Skeletal muscle satellite cell (primary cell): ENCODE measurements around the gene RAD9A.
A peak's percentile ranks its signal among the peaks of the same experiment; 100 is the strongest.

Source experiments
- H3K27me3 ChIP-seq: 2 replicates; pipeline ENCODE4 v1.7.0; 2013; ENCODE audit warnings: low read length; ENCODE audit not compliant: control insufficient read depth, insufficient read depth
- H3K36me3 ChIP-seq: 2 replicates; pipeline ENCODE4 v1.7.0; 2013; ENCODE audit warnings: mild to moderate bottlenecking, control low read depth, low read length; ENCODE audit not compliant: insufficient read depth
- H3K4me1 ChIP-seq: 2 replicates; pipeline ENCODE4 v1.7.0; 2013; ENCODE audit warnings: low read length; ENCODE audit not compliant: control insufficient read depth, insufficient read depth
- H3K4me2 ChIP-seq: 2 replicates; pipeline ENCODE4 v1.7.0; 2013; ENCODE audit warnings: mild to moderate bottlenecking, low read length
- H3K4me3 ChIP-seq: 2 replicates; pipeline ENCODE4 v1.7.0; 2013; ENCODE audit warnings: low read length
- H3K9ac ChIP-seq: 2 replicates; pipeline ENCODE4 v1.7.0; 2013; ENCODE audit warnings: mild to moderate bottlenecking, low read depth, low read length, moderate library complexity
- H3K9me3 ChIP-seq: replicated peaks from 2 replicates; pipeline ENCODE4 v1.7.0; 2013; ENCODE audit warnings: mild to moderate bottlenecking, control low read depth, low read length

Gene RAD9A

GRCh38 chr11:67393990-67394389 lies 2.2 kb downstream of the RAD9A start:
- H3K9ac ChIP-seq, result no peak overlapping the region
- no peaks in the 10 kb centered on the region for H3K27me3 ChIP-seq
- no peaks in the 10 kb centered on the region for H3K9me3 ChIP-seq
- H3K4me2 ChIP-seq, result no peak overlapping the region
- peaks cover 29% of the 10 kb centered on the region for H3K36me3 ChIP-seq
- peaks cover 11% of the 10 kb centered on the region for H3K4me1 ChIP-seq
- no peak overlapping the region for H3K4me3 ChIP-seq

- H3K9me3 ChIP-seq, result no peaks in the 10 kb centered on the region
- H3K4me2 ChIP-seq, result no peak overlapping the region
- no peaks in the 10 kb centered on the region for H3K27me3 ChIP-seq
- H3K4me1 ChIP-seq, result peaks cover 17% of the 10 kb centered on the region
- H3K36me3 ChIP-seq, result peaks cover 43% of the 10 kb centered on the region
- no peak overlapping the region for H3K4me3 ChIP-seq
- no peak overlapping the region for H3K9ac ChIP-seq
Measured at GRCh38 chr11:67395555-67396258, 3.9 kb downstream of the RAD9A start.

GRCh38 chr11:67396259-67396581 lies 4.4 kb downstream of the RAD9A start:
- peaks cover 43% of the 10 kb centered on the region for H3K36me3 ChIP-seq
- H3K27me3 ChIP-seq, result no peaks in the 10 kb centered on the region
- H3K4me1 ChIP-seq, result peaks cover 14% of the 10 kb centered on the region
- no peak overlapping the region for H3K4me3 ChIP-seq
- H3K9ac ChIP-seq, result no peak overlapping the region
- no peaks in the 10 kb centered on the region for H3K9me3 ChIP-seq
- H3K4me2 ChIP-seq, result no peak overlapping the region

DNA sequence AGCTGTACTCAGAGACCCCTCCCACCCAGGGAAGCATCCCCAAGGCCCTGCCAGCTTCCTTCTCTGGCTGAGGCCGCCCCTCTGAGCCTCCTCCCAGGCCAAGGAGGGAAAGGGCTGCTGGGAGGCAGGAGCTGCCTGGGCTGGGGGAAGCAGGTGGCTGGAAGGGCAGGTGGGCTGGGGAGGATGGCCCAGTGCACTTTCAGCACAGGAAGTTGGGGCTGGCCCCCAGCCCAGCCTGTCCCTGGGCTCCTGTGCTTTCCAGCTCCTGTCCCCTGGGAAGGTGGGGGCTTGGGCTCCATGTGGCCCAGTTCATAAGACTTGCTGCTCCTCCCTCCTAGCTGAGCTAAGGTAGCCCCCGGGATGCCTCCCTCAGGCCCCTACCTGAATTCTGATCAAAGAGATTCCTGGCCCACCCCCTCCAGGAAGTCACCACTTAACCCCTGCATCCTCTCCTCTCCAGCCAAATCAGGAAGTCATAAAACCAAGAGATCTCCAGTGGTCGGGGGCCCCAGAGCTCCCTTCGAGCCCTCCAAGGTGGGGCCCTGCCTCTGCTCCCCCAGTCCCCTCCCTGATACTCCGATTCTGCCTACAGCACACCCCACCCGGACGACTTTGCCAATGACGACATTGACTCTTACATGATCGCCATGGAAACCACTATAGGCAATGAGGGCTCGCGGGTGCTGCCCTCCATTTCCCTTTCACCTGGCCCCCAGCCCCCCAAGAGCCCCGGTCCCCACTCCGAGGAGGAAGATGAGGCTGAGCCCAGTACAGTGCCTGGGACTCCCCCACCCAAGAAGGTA lies 5.0 kb downstream of the RAD9A start:
- H3K9ac ChIP-seq, result no peak overlapping the region
- no peak overlapping the region for H3K4me3 ChIP-seq
- H3K27me3 ChIP-seq, result no peaks in the 10 kb centered on the region
- peaks cover 43% of the 10 kb centered on the region for H3K36me3 ChIP-seq
- no peaks in the 10 kb centered on the region for H3K9me3 ChIP-seq
- H3K4me1 ChIP-seq, result peaks cover 14% of the 10 kb centered on the region
- no peak overlapping the region for H3K4me2 ChIP-seq

GRCh38 chr11:67397536-67397935 lies 5.8 kb downstream of the RAD9A start:
- Histone ChIP-seq H3K4me3 (no peak overlapping the region), H3K4me1 (peaks cover 15% of the 10 kb centered on the region)

GRCh38 chr11:67397986-67398660 lies 6.3 kb downstream of the RAD9A start:
- Histone ChIP-seq H3K4me2 (no peak overlapping the region), H3K4me1 (peaks cover 12% of the 10 kb centered on the region), H3K4me3 (no peak overlapping the region), H3K9me3 (no peaks in the 10 kb centered on the region), H3K9ac (no peak overlapping the region), H3K36me3 (peaks cover 43% of the 10 kb centered on the region), H3K27me3 (no peaks in the 10 kb centered on the region)

More at GRCh38 chr11:67397536-67397935, 5.8 kb downstream of the RAD9A start:
- Histone ChIP-seq H3K36me3 (peaks cover 43% of the 10 kb centered on the region), H3K9me3 (no peaks in the 10 kb centered on the region), H3K27me3 (no peaks in the 10 kb centered on the region), H3K4me2 (no peak overlapping the region), H3K9ac (no peak overlapping the region)

DNA sequence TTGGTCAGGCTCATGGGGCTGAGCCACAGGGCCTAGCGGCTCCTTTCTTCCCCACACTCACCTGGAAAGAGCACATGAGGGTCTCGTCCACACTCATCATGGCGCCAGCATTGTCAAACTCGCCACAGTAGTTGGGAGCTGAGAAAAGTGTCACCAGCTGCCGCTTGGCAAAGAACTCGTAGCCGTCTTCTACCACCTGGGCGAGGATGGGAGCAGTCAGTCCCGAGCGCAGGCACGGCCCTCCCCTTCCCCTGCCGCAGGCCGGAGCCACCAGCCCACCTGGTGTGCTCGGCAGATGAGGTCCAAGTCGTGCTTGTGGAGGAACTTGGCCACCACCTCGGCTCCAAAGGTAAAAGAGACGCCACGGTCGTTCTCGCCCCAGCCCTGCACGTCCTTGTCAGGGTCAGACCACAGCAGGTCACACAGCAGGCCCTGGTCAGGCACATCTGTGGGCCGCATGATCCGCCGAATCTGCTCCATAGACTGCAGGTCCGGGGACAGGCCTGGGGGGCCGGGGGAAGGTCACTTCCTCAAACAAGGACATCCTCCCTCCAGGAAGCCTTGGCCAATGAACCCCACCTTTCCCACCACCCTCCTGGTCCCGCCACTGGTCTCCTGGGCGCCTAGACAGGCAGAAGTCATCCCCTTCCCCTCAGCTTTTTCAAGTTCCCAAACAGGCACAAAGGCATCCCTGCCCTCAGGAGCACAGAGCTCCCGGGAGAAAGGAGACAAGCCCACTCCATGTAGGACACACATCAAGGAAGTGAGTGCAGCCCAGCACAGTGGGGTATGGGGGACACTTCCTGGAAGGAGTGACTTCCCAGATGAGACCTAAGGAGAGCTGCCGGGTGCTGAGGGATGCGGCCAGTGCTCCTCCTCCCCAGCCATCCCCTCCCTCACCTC lies 7.1 kb downstream of the RAD9A start:
- Histone ChIP-seq H3K27me3 (no peaks in the 10 kb centered on the region), H3K9me3 (no peaks in the 10 kb centered on the region), H3K4me1 (peaks cover 12% of the 10 kb centered on the region), H3K9ac (peak overlapping the region; percentile 38), H3K4me3 (peak overlapping the region; percentile 11), H3K4me2 (peak overlapping the region; percentile 50), H3K36me3 (peaks cover 43% of the 10 kb centered on the region)

GRCh38 chr11:67400251-67400941 lies 8.6 kb downstream of the RAD9A start:
- peak overlapping the region; percentile 97 for H3K4me3 ChIP-seq
- peak overlapping the region; percentile 88 for H3K4me2 ChIP-seq
- H3K9ac ChIP-seq, result peak overlapping the region; percentile 98
- peaks cover 21% of the 10 kb centered on the region for H3K4me1 ChIP-seq
- H3K36me3 ChIP-seq, result peaks cover 41% of the 10 kb centered on the region
- no peaks in the 10 kb centered on the region for H3K27me3 ChIP-seq
- no peaks in the 10 kb centered on the region for H3K9me3 ChIP-seq

DNA sequence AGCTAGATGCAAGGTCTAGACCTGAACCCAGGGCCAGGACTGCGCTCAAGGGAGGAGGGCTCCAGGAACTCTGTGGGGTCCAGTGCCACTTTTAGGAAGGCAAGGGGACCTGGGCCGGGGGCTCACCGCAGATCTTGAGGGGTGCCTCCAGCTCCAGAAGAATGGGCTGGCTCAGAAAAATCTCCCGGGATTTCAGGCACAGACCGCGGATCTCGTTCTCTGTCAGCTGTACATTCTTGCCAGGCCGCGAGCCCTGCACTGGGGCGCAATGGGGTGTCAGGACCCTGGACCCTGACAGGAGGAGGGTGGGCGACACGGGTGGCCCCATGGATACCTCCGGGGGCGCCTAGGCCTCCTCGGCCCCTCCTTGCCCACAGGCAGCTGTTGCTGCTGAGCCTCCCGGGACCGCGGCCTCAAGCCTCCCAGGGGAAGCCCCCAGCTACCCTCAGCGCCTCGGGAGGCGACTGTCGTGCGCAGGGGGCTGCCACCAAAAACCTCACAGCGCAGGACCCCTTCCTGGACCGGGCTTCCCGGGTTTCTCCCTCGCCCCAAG lies 9.2 kb downstream of the RAD9A start:
- Histone ChIP-seq H3K4me1 (peaks cover 21% of the 10 kb centered on the region), H3K4me2 (peak overlapping the region; percentile 88), H3K4me3 (peak overlapping the region; percentile 97), H3K9ac (peak overlapping the region; percentile 98), H3K27me3 (no peaks in the 10 kb centered on the region), H3K36me3 (peaks cover 35% of the 10 kb centered on the region), H3K9me3 (no peaks in the 10 kb centered on the region)

- H3K4me2 ChIP-seq, result peak within 1 kb of the TSS; percentile 88
- H3K9me3 ChIP-seq, result no peaks in the 10 kb centered on the region
- no peaks in the 10 kb centered on the region for H3K27me3 ChIP-seq
- peaks cover 32% of the 10 kb centered on the region for H3K36me3 ChIP-seq
- H3K4me1 ChIP-seq, result peaks cover 21% of the 10 kb centered on the region
- peak within 1 kb of the TSS; percentile 97 for H3K4me3 ChIP-seq
- H3K9ac ChIP-seq, result peak within 1 kb of the TSS; percentile 98
Measured at GRCh38 chr11:67401495-67402191, 9.9 kb downstream of the RAD9A start, which contains the start of gene PPP1CA. Gene PPP1CA (minus strand): TSS chr11:67401858. CDS start chr11:67401782, 76 bp downstream.
